ENCODE results near the gene GPC6. TPM values are rescaled to one million over a fixed set of nuclear protein-coding genes. Genes with fewer than 3 reads are reported as not detected.

The GPC6 gene
- total and polyA plus RNA-seq, 9 of the 15 experiments (the other 6 are each of a cell fraction or from before 2014, with no cell fraction given): under 0.01 to 0.20 (median 0.01) TPM; not detected in 4

- TF ChIP-seq YY1 (IDR thresholded peaks at IDR 0.05; ENCODE audit: borderline replicate concordance in 1 of 3, control insufficient read depth in 1 of 3, extremely low read depth in 1 of 3, insufficient read depth in 3 of 3, insufficient read length in 1 of 3, insufficient replicate concordance in 2 of 3, low read depth in 1 of 3, low read length in 2 of 3): no peak
These were observed 955.0 kb downstream of the GPC6 start (continued) for GRCh38 chr13:94181461-94182107.

DNA sequence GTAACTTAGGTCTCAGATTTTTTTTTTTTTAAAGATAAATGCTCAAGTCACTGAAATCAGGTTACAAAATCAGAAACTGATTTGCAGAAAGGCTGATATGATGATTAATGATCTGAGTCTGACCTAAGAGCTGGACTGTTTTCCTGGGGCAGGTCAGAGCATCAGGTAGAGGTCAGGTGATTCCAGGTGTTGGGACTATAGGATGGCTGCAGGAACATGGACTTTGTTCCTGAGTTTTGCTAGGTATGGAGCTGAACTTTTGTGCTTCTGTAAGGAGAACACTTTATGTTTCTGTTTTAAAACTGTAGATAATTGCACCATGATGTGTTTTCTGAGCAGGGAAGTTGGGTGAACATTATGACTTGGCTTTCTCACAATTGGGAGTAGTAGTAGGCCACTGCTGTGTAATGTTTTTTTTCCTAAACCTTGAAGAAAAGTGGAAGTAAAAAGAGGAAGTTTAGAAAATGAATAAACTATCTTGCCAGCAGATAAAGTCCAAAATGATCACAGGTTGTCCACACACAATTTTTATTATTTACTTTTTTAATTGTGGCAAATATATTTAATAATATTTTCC, 955.7 kb downstream of the GPC6 start:
- ChIA-PET CTCF (ENCODE audit: low intra/inter-chr PET ratio) (no interaction called here), POLR2A (interaction anchor here (0.6 kb wide), 1 partner anchor 10 kb away, joined by 3 read pairs; no protein-coding TSS in a partner anchor)
- Histone ChIP-seq H2AFZ (ENCODE audit: low read depth, low read length) (no peak overlapping the region), H3K79me2 (ENCODE audit: control insufficient read depth, insufficient read depth, low read length) (no peaks in the 10 kb centered on the region), H3K4me2 (ENCODE audit: insufficient read depth, low read length) (no peak overlapping the region), H3K9me1 (ENCODE audit: control insufficient read depth, insufficient read depth, low read length) (no peaks in the 10 kb centered on the region), H4K20me1 (replicated peaks; ENCODE audit: control insufficient read depth, insufficient read depth, low read length) (no peaks in the 10 kb centered on the region), H3K27ac (ENCODE audit: extremely low read depth, low read depth, low read length) (no peak overlapping the region), H3K27me3 (ENCODE audit: control insufficient read depth in 2 of 2, insufficient read depth in 2 of 2, low read length in 2 of 2) (no peaks in the 10 kb centered on the region), H3K4me3 (no peak overlapping the region), H3K9me3 (replicated peaks; ENCODE audit: control insufficient read depth, insufficient read depth, low read depth, low read length) (no peaks in the 10 kb centered on the region), H3K36me3 (ENCODE audit: control insufficient read depth, insufficient read depth, low read length) (no peaks in the 10 kb centered on the region), H3K9ac (ENCODE audit: insufficient read depth in 1 of 2, low read depth in 2 of 2, low read length in 2 of 2) (no peak overlapping the region), H3K4me1 (replicated peaks in 1 of 2; ENCODE audit: control insufficient read depth in 2 of 2, insufficient read depth in 2 of 2, low read length in 2 of 2) (no peaks in the 10 kb centered on the region)
- DNase-seq (ENCODE audit: extremely low read depth in 1 of 4, low spot score in 3 of 4) (no peak), ATAC-seq (no peak), FAIRE-seq (no peak)
- intact Hi-C loops (cut with micrococcal nuclease) (no loop called here), in situ Hi-C loops (cut with MboI) (no loop called here)
- no TSS peak for BruUV-seq (replicated peaks)
- no peak for TF ChIP-seq ZNF436 (CRISPR knock-in tag; IDR thresholded peaks at IDR 0.05)
- no peak for TF ChIP-seq DNMT1 (IDR thresholded peaks at IDR 0.05)
- TF ChIP-seq ZFP30 (CRISPR knock-in tag; IDR thresholded peaks at IDR 0.05; ENCODE audit: borderline replicate concordance): no peak
- no peak for TF ChIP-seq PRMT5 (CRISPR knock-in tag; IDR thresholded peaks at IDR 0.05)
- no peak for TF ChIP-seq SMARCB1 (IDR thresholded peaks at IDR 0.05; ENCODE audit: insufficient read length, low read depth)
- TF ChIP-seq GTF2E2 (tag; IDR thresholded peaks at IDR 0.05): no peak
- TF ChIP-seq, protein P1, sequence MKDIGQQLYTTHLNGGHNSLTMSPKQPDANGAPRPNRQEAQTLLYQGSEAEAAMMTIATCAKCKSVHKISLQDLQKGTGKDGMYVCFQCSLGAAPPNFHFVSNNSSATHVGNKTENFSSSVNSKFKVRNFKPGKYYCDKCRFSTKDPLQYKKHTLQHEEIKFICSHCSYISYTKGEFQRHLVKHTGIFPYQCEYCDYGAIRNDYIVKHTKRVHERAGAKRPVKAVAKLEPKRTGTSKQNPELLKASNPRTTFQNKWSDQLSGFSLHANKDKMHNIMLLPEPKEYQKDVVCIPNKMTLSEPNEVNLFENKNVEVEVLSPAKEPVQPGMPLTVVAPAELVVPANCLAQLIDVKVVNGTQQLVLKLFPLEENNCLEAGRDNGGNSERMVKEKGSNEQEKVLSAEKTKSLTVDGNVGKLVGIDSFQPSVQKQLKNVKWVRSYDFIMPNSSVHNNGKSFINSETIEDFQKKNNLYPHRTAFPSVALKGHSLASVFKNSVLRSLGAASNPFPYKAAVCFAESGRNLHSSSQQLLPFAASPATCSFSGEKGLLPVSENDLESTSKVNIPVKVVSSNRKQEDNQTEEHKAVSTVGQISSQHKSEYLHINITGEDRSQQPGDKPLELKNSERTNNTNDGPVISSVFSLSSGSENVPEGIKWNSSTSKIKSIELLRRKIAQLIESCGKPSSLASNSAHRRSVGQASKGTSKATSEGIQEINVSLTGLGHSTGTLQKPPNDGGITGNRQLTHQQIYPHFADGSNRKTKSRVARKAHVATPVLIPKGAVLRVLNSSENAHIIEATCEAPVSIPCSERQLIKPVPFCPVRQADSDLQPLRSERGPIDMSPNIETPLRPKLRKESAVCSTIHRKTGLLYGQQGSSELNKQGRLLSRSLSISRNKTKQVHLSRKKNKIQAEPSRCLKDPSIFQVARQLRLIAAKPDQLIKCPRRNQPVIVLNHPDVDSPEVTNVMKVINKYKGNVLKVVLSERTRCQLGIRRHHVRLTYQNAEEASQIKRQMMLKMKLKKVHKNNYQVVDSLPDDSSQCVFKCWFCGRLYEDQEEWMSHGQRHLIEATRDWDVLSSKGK (CRISPR knock-in tag; IDR thresholded peaks at IDR 0.05): no peak
- no peak for TF ChIP-seq MECOM (CRISPR knock-in tag; IDR thresholded peaks at IDR 0.05)
- no peak for TF ChIP-seq HMG20A (CRISPR knock-in tag; conservative IDR thresholded peaks at IDR 0.05)
- no peak for TF ChIP-seq ZNF134 (CRISPR knock-in tag; conservative IDR thresholded peaks at IDR 0.05)
- TF ChIP-seq, protein P2, sequence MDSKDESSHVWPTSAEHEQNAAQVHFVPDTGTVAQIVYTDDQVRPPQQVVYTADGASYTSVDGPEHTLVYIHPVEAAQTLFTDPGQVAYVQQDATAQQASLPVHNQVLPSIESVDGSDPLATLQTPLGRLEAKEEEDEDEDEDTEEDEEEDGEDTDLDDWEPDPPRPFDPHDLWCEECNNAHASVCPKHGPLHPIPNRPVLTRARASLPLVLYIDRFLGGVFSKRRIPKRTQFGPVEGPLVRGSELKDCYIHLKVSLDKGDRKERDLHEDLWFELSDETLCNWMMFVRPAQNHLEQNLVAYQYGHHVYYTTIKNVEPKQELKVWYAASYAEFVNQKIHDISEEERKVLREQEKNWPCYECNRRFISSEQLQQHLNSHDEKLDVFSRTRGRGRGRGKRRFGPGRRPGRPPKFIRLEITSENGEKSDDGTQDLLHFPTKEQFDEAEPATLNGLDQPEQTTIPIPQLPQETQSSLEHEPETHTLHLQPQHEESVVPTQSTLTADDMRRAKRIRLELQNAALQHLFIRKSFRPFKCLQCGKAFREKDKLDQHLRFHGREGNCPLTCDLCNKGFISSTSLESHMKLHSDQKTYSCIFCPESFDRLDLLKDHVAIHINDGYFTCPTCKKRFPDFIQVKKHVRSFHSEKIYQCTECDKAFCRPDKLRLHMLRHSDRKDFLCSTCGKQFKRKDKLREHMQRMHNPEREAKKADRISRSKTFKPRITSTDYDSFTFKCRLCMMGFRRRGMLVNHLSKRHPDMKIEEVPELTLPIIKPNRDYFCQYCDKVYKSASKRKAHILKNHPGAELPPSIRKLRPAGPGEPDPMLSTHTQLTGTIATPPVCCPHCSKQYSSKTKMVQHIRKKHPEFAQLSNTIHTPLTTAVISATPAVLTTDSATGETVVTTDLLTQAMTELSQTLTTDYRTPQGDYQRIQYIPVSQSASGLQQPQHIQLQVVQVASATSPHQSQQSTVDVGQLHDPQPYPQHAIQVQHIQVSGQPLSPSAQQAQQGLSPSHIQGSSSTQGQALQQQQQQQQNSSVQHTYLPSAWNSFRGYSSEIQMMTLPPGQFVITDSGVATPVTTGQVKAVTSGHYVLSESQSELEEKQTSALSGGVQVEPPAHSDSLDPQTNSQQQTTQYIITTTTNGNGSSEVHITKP (IDR thresholded peaks at IDR 0.05; ENCODE audit: partially characterized antibody): no peak
